Renal cortical epithelial cell (primary cell): ENCODE results near the gene PDGFRA. TPM values are rescaled to one million over a fixed set of nuclear protein-coding genes. Genes with fewer than 3 reads are reported as not detected.
A peak's percentile ranks its signal among the peaks of the same experiment; 100 is the strongest.
"Not testable (repeated sequence)": the region's sequence is repeated elsewhere in the genome, so short reads cannot be mapped to it uniquely, and the experiment has no call there.

Experiments used
- DNase-seq: peaks from one replicate; pipeline ENCODE4 v3.0.0-alpha.2; 2011; ENCODE audit warnings: low read depth
- total RNA-seq: library from RNA; depleted of rRNA; stranded (reverse); fragments of >200 nt; gene quantifications from 2 replicates; pipeline ENCODE4 v1.2.3, GENCODE V29; 2014

The PDGFRA gene
- total RNA-seq, 1 donor from 2014 or later: 0.20 TPM

GRCh38 chr4:54227256-54228055, 1.6 kb upstream of the PDGFRA start:
- DNase-seq: no peak

GRCh38 chr4:54228056-54228527, 1.0 kb upstream of the PDGFRA start:
- DNase-seq: peak; percentile 18

GRCh38 chr4:54228546-54228945, 547 bp upstream of the PDGFRA start:
- DNase-seq: no peak

GRCh38 chr4:54229631-54230483, 764 bp downstream of the PDGFRA start:
- DNase-seq: no peak

GRCh38 chr4:54230484-54231418, 1.7 kb downstream of the PDGFRA start:
- no peak for DNase-seq

- no peak for DNase-seq
Measured at GRCh38 chr4:54231419-54231767, 2.3 kb downstream of the PDGFRA start.

GRCh38 chr4:54231768-54232688, 2.9 kb downstream of the PDGFRA start:
- no peak for DNase-seq

GRCh38 chr4:54233277-54233696, 4.2 kb downstream of the PDGFRA start:
- DNase-seq: peak; percentile 47

GRCh38 chr4:54233697-54234496, 4.8 kb downstream of the PDGFRA start:
- peak; percentile 52 for DNase-seq

GRCh38 chr4:54234497-54235205, 5.6 kb downstream of the PDGFRA start:
- DNase-seq: peak; percentile 17

GRCh38 chr4:54236316-54236715, 7.2 kb downstream of the PDGFRA start:
- DNase-seq: not testable (repeated sequence)

GRCh38 chr4:54237770-54238169, 8.7 kb downstream of the PDGFRA start:
- no peak for DNase-seq

- no peak for DNase-seq
Measured at GRCh38 chr4:54238389-54238788, 9.3 kb downstream of the PDGFRA start.

- not testable (repeated sequence) for DNase-seq
Measured at GRCh38 chr4:54241268-54241823, 12.3 kb downstream of the PDGFRA start.

- DNase-seq: not testable (repeated sequence)
Measured at GRCh38 chr4:54243541-54243940, 14.4 kb downstream of the PDGFRA start.

GRCh38 chr4:54252312-54252711, 23.2 kb downstream of the PDGFRA start:
- DNase-seq: not testable (repeated sequence)

GRCh38 chr4:54254116-54254914, 25.2 kb downstream of the PDGFRA start:
- DNase-seq: no peak

GRCh38 chr4:54254915-54255246, 25.8 kb downstream of the PDGFRA start:
- no peak for DNase-seq
